ENCODE measurements around the gene MCF2L2.

Gene MCF2L2

DNA sequence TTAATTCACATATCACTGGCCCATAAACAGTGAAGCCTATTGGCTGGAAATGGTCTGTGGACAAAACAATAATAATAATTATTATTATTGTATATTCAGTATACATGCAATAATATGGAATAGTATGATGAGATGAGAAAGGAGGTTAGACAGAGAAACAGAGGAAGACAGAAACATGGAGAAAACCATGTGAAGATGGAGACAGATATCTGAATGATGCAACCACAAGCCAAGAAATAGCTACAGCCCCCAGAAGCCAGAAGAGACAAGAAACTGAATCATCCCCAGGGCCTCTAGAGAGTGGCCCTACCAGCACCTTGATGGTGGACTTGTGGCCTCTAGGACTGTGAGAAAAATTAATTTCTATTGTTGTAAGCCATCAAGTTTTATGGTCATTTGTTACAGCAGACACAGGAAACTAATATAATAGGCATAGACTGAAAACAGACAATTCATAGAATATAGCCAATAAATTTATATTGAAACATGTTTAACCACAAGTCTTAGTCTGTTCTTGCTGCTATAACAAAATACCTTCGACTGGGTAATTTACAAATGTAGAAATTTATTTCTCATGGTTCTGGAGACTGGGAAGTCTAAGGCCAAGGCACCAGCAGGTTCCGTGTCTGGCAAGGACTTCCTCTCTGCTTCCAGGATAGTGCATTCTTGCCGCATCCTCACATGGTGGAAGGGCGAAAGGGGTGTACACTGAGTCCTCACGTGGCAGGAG is 31.6 kb downstream of the MCF2L2 start:
- no peak for DNase-seq (ENCODE audit: low read depth)

- no peak for DNase-seq (ENCODE audit: low read depth)
Observed at GRCh38 chr3:183394150-183394549, 34.3 kb downstream of the MCF2L2 start.

GRCh38 chr3:183393625-183394024 is 34.8 kb downstream of the MCF2L2 start:
- no peak for DNase-seq (ENCODE audit: low read depth)

GRCh38 chr3:183392186-183393034 is 36.0 kb downstream of the MCF2L2 start:
- DNase-seq (ENCODE audit: low read depth): peak; percentile 25

DNA sequence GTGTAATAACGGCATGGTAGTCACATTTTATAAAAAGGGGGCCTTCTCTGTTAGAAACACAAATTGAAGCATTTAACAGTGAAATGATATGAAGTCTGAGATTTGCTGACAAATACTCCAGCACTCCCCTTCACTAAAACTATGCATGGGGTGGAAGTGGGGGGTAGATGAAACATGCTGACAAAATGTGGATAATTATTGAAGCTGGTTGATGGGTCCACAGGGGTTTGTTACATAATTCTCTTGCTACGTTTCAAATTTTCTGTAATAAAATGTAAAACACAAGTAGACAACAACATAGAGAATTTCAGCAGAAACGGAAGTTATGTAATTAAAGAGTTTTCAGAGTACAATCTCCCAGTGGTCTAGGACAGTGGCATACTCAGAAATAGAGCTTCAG is 37.0 kb downstream of the MCF2L2 start:
- no peak for DNase-seq (ENCODE audit: low read depth)

DNA sequence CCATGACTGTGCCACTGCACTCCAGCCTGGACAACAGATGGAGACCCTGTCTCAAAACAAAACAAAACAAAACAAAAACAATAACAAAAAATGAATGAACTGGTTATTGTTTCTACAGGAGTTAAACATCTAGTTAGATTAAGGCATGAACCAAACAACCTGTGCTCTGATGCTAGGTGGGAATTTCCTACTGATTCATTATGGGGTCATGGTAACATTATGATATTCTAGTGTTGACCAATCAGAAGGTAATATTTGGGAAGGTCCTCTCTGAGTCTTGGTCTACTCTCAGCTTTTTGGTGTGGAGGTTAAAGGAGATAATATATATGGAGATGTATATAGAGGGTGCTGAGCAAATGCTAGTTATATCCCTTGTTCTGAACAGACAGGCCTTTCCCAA is 37.6 kb downstream of the MCF2L2 start:
- no peak for DNase-seq (ENCODE audit: low read depth)

DNA sequence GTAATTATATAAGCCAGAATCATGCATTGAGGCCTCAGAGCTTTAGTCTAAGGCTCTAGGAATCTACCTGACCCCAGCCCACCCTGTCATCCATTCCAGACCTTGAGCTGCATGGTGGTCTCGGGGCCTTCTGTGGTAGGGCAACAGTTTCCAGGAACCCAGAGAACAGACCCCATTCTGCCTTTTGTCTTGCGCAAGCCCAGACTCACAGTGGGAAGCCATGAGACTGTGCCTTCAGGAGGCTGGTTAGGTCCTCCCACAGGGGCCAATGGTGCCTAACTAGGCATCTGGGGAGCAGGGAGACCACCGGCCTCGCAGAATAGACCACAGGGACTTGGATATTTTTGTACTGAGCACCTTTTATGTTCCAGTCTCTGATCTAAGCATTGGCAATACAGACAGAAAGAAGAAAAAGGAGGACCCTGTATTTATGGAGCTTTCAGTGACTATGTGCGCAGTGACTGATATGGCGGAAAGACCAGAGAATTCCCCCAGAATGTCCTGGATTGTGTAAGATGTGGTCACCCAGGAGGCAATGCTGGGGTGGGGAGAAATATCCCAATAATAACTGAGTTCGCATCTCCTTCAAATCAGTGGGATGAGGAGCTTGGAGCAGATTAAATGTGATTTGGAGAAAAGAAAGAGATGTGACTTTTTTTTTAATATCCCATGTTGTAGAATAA is 40.1 kb downstream of the MCF2L2 start:
- no peak for DNase-seq (ENCODE audit: low read depth)

DNA sequence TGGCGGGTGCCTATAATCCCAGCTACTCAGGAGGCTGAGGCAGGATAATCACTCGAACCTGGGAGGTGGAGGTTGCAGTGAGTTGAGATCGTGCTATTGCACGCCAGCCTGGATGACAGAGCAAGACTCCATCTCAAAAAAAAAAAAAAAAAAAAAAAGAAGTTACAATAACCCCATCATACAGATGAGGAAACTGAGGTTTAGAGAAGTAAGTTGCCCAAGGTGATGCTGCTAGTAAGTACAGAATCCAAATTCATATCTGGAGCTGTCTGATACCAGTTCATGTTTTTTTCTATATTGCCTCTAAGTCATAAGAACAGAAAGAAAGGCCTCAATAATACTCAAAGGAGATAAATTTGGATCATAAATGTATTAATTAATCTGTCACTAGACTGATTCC is 40.6 kb downstream of the MCF2L2 start:
- DNase-seq (ENCODE audit: low read depth): no peak

DNA sequence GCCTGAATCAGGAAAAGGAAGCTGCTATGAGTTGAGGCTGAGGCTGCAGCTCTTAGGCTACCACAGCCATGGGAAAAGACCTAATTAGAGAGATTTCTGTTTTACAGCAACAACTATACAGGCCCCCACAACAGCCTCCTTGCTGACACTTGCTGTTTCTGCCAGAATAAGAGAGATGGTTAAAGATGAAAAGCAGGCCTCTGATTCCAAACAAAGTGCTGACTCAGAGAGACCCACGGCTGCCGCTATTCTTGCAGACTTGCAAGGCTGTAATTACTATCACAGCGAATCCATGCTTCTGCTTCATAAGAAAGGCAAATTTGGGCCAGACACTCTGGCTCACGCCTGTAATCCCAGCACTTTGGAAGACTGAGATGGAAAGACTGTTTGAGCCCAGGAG is 41.8 kb downstream of the MCF2L2 start:
- no peak for DNase-seq (ENCODE audit: low read depth)

GRCh38 chr3:183385698-183386613 is 42.5 kb downstream of the MCF2L2 start:
- DNase-seq (ENCODE audit: low read depth): peak; percentile 79

DNA sequence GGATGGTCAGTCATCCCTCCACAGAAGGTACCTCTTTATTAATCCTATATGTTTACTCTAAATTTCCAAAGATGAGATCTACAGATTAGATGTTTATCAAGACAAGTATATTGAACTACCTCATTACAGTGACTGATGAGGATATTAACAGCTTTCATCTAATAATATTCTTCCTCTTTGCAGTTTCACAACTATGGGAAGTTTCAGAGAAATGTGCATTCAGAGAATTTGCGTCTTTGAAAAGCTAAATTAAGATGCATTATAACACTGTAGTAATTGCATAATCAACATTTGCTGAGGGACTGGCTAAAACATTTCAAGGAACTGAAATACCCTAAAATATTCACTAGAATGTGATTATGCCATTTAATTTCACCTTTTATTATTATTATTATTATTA is 46.7 kb downstream of the MCF2L2 start:
- no peak for DNase-seq (ENCODE audit: low read depth)

DNA sequence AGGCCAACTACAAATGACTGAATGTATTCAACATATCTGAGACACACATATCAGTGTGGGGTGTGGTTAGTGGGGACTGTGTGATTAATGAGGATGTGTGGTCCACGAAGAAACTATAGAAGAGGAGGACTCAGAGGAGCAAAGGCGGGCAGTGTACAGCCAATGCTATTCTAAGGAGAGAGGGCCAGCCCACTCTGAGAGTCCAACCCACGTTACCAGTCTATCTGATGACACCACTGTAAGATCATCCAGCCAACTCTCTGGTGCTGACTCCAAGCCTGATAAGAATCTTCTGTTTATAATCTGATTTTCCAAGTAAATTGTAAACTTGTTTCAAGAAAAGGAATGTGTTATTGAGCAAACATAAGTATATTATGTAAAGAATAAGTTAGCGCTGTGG is 47.2 kb downstream of the MCF2L2 start:
- DNase-seq (ENCODE audit: low read depth): peak; percentile 88

DNA sequence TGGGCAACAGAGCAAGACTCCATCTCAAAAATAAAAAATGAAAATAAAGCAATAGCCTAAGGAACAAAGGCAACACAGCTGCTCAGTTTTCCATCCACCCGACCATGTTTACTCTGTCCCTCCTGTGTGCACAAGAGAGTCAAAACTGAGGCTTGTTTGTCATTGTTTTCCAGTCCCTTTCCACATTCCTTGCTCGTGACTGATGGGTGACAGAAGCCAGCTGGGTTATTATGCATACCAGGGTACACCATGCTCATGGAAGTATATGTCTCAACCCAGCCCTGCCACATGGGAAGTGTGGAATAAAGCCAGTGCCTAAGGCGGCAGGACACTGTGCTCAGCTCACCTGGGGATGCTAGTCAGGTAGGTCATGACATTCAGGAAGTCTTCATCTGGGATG is 49.5 kb downstream of the MCF2L2 start:
- no peak for DNase-seq (ENCODE audit: low read depth)

DNA sequence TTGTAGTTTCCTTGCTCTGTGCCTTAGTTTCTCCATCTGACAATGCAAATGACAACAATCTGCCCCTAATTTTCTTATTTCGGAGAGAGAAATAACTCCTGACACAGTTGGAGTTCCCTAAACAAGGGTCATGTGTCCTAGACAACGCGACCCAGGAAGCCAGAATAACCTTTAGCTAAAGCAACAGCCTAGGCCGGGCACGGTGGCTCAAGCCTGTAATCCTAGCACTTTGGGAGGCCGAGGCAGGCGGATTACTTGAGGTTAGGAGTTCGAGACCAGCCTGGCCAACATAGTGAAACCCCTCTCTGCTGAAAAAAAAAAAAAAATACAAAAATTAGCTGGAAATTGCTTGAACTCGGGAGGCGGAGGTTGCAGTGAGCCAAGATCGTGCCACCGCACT is 49.9 kb downstream of the MCF2L2 start:
- DNase-seq (ENCODE audit: low read depth): no peak

- no peak for DNase-seq (ENCODE audit: low read depth)
Observed at GRCh38 chr3:183378008-183378407, 50.4 kb downstream of the MCF2L2 start.

DNA sequence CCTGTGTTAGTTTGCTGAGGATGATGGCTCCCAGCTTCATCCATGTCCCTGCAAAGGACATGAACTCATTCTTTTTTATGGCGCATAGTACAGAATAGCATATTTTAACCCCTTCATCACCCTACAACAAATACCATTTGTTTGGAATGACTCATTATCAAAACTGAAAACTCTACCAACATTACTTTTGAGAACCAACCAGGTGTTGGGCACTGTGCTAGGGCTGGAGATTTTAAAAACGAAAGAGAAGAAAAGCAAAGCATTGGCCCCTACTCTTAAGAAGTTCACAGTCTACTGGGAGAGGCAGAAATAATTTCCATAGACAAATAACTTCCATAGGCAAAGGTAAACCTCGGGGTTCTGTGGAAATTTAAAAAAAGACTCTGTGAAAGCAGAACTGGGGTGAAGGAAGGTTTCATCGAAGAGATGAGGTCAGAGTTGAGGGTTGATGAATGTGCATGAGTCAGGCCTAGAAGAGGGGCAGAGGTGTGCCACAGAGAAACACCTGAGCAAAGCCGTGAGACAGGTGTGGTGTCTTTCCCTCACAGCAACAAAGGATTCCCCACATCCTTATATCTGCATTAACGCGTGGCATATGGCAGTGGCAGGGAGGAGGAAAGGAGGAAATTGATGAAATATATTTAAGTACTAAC is 51.0 kb downstream of the MCF2L2 start:
- peak; percentile 11 for DNase-seq (ENCODE audit: low read depth)

DNA sequence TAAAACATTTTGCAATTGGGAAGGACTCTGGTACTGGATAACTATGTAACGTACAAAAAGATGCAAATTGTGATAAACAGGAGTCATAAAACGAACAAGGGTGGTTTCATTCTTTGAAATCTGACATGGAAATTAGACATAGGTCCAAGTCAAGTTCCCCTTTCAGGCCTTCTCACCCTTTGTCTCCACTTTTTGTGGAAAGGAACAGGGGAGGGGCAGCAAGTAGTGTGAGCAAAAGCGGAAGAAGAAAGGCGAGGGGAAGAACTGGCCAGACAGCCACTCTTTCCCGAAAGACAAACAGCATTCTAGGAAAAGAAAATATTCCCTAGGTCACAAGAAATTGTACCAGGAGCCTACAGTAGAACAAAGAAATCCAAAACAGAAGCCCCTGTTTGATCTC is 52.6 kb downstream of the MCF2L2 start:
- DNase-seq (ENCODE audit: low read depth): no peak

GRCh38 chr3:183375337-183375736 is 53.1 kb downstream of the MCF2L2 start:
- DNase-seq (ENCODE audit: low read depth): no peak

- DNase-seq (ENCODE audit: low read depth): no peak
Observed at GRCh38 chr3:183372911-183373310, 55.5 kb downstream of the MCF2L2 start.

DNA sequence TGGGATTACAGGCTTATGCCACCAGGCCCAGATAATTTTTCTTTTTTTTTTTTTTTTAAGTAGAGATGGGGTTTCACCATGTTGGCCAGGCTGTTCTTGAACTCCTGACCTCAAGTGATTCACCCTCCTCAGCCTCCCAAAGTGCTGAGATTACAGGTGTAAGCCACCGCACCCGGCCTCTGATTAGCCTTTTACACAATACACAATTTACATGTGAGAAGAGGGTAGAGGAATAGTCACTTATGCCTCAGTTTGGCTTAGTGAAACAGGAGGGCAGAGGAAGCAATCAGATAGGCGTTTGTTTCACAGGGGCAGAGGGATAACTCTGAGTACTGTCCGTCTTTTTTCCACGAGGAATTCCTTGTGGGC is 56.8 kb downstream of the MCF2L2 start:
- peak; percentile 26 for DNase-seq (ENCODE audit: low read depth)

GRCh38 chr3:183370391-183370790 is 58.0 kb downstream of the MCF2L2 start:
- DNase-seq (ENCODE audit: low read depth): peak; percentile 3
